ENCODE results near the gene TAF11L8.
A peak's percentile ranks its signal among the peaks of the same experiment; 100 is the strongest.
"Not testable (repeated sequence)": the region's sequence is repeated elsewhere in the genome, so short reads cannot be mapped to it uniquely, and the experiment has no call there.

TAF11L8 gene

GRCh38 chr5:17604951-17605350, 14.2 kb upstream of the TAF11L8 start:
- H3K4me3 ChIP-seq (ENCODE audit: low read depth in 1 of 2, low read length in 2 of 2) = no peak overlapping the region
- H3K9me3 ChIP-seq (ENCODE audit: insufficient read depth, low read length, severe bottlenecking) = no peaks in the 10 kb centered on the region
- ATAC-seq (ENCODE audit: insufficient read depth, low read depth) = no peak

DNA sequence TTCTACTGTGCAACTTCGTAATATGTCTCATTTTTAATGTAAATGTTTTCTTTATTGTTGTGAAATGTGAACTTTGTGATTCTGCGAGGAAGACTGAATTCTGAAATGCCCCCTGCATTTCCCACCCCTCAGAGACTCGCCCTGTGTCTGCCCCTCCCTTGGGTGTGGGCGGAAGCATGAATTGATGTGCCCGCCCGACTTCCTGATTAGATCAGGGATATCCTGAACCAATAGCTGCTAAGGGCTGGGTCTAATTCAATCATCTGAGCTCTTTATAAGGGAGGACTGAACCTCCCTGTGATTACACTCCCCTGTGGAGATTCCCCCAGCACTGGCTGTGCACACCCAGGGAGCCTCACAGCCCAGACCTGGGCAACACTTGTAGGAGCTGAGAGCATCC, 13.1 kb upstream of the TAF11L8 start, which contains the start of gene TAF11L11:
Gene TAF11L11, plus strand, starts transcription at position 304 of the 400 bp plus-strand sequence.
- not testable (repeated sequence) for H3K4me3 ChIP-seq (ENCODE audit: low read depth in 1 of 2, low read length in 2 of 2); H3K79me2 ChIP-seq (ENCODE audit: insufficient read depth, low read length); H3K9ac ChIP-seq (ENCODE audit: low read depth, low read length); H3K27me3 ChIP-seq (ENCODE audit: insufficient read depth, low read length, poor library complexity); H3K4me1 ChIP-seq (ENCODE audit: insufficient read depth, low read length); ATAC-seq (ENCODE audit: insufficient read depth, low read depth); H3K27ac ChIP-seq (ENCODE audit: low read length); DNase-seq; H3K9me3 ChIP-seq (ENCODE audit: insufficient read depth, low read length, severe bottlenecking); H4K20me1 ChIP-seq (ENCODE audit: insufficient read depth, low read length); H3K36me3 ChIP-seq (ENCODE audit: insufficient read depth, low read length); H3K4me2 ChIP-seq (ENCODE audit: insufficient read depth, low read length); H2AFZ ChIP-seq (ENCODE audit: low read depth, low read length)

More at GRCh38 chr5:17604951-17605350, 14.2 kb upstream of the TAF11L8 start:
- Histone ChIP-seq H3K27ac (ENCODE audit: low read length) (no peak overlapping the region), H3K9ac (ENCODE audit: low read depth, low read length) (no peak overlapping the region), H3K4me2 (ENCODE audit: insufficient read depth, low read length) (no peak overlapping the region), H3K36me3 (ENCODE audit: insufficient read depth, low read length) (no peaks in the 10 kb centered on the region), H3K27me3 (ENCODE audit: insufficient read depth, low read length, poor library complexity) (no peaks in the 10 kb centered on the region), H2AFZ (ENCODE audit: low read depth, low read length) (no peak overlapping the region), H3K79me2 (ENCODE audit: insufficient read depth, low read length) (no peaks in the 10 kb centered on the region), H4K20me1 (ENCODE audit: insufficient read depth, low read length) (no peaks in the 10 kb centered on the region), H3K4me1 (ENCODE audit: insufficient read depth, low read length) (no peaks in the 10 kb centered on the region)
- TF ChIP-seq, protein P1, sequence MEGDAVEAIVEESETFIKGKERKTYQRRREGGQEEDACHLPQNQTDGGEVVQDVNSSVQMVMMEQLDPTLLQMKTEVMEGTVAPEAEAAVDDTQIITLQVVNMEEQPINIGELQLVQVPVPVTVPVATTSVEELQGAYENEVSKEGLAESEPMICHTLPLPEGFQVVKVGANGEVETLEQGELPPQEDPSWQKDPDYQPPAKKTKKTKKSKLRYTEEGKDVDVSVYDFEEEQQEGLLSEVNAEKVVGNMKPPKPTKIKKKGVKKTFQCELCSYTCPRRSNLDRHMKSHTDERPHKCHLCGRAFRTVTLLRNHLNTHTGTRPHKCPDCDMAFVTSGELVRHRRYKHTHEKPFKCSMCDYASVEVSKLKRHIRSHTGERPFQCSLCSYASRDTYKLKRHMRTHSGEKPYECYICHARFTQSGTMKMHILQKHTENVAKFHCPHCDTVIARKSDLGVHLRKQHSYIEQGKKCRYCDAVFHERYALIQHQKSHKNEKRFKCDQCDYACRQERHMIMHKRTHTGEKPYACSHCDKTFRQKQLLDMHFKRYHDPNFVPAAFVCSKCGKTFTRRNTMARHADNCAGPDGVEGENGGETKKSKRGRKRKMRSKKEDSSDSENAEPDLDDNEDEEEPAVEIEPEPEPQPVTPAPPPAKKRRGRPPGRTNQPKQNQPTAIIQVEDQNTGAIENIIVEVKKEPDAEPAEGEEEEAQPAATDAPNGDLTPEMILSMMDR (IDR thresholded peaks at IDR 0.05; ENCODE audit: borderline replicate concordance, extremely low read depth, low read length, poor library complexity, severe bottlenecking) = no peak
- no peak for TF ChIP-seq EZH2 (IDR thresholded peaks at IDR 0.05; ENCODE audit: borderline replicate concordance, low read depth, low read length, severe bottlenecking)
- DNase-seq = no peak

DNA sequence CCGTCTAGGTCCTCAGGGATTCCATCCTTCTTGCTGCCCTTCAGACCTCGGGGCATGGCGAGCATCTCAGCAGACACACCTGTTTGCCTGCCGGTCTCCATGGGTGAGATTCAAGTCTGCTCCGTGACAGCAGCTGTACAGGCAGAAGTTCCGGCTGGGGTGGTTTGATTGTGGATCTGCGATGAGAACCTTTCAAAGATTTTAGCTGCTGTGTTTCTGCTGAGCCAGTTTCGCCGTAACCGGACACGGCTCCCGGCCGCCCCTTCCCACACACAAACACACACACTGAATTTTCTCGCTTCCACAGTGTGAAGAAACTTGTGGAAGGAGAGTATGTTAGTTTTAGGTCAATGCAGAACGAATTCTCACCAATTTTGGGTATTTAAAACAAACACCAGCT, 7.0 kb upstream of the TAF11L8 start, which contains the start of gene TAF11L10:
Gene TAF11L10, minus strand, starts transcription at position 101 of the 400 bp plus-strand sequence.
- not testable (repeated sequence) for H2AFZ ChIP-seq (ENCODE audit: low read depth, low read length); DNase-seq; H3K27me3 ChIP-seq (ENCODE audit: insufficient read depth, low read length, poor library complexity); H3K4me3 ChIP-seq (ENCODE audit: low read depth in 1 of 2, low read length in 2 of 2); H3K79me2 ChIP-seq (ENCODE audit: insufficient read depth, low read length); H3K4me2 ChIP-seq (ENCODE audit: insufficient read depth, low read length); H4K20me1 ChIP-seq (ENCODE audit: insufficient read depth, low read length); H3K27ac ChIP-seq (ENCODE audit: low read length); ATAC-seq (ENCODE audit: insufficient read depth, low read depth); H3K9ac ChIP-seq (ENCODE audit: low read depth, low read length); H3K9me3 ChIP-seq (ENCODE audit: insufficient read depth, low read length, severe bottlenecking); H3K36me3 ChIP-seq (ENCODE audit: insufficient read depth, low read length); H3K4me1 ChIP-seq (ENCODE audit: insufficient read depth, low read length)

DNA sequence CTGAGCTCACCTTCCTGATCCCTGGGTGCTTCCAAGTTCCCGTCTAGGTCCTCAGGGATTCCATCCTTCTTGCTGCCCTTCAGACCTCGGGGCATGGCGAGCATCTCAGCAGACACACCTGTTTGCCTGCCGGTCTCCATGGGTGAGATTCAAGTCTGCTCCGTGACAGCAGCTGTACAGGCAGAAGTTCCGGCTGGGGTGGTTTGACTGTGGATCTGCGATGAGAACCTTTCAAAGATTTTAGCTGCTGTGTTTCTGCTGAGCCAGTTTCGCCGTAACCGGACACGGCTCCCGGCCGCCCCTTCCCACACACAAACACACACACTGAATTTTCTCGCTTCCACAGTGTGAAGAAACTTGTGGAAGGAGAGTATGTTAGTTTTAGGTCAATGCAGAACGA, 3.5 kb upstream of the TAF11L8 start, which contains the start of gene TAF11L9:
Gene TAF11L9, minus strand, starts transcription at position 140 of the 400 bp plus-strand sequence.
- not testable (repeated sequence) for H3K9me3 ChIP-seq (ENCODE audit: insufficient read depth, low read length, severe bottlenecking); H3K27me3 ChIP-seq (ENCODE audit: insufficient read depth, low read length, poor library complexity); H2AFZ ChIP-seq (ENCODE audit: low read depth, low read length); H3K4me1 ChIP-seq (ENCODE audit: insufficient read depth, low read length); H3K27ac ChIP-seq (ENCODE audit: low read length); H3K9ac ChIP-seq (ENCODE audit: low read depth, low read length); H3K4me3 ChIP-seq (ENCODE audit: low read depth in 1 of 2, low read length in 2 of 2); ATAC-seq (ENCODE audit: insufficient read depth, low read depth); H3K4me2 ChIP-seq (ENCODE audit: insufficient read depth, low read length); H3K36me3 ChIP-seq (ENCODE audit: insufficient read depth, low read length); H4K20me1 ChIP-seq (ENCODE audit: insufficient read depth, low read length); H3K79me2 ChIP-seq (ENCODE audit: insufficient read depth, low read length)
- peak; percentile 4 for DNase-seq

GRCh38 chr5:17585658-17586057, 5.1 kb downstream of the TAF11L8 start, which contains the start of gene TAF11L7:
TSS of gene TAF11L7 (minus strand) at chr5:17585758.
- not testable (repeated sequence) for H3K27me3 ChIP-seq (ENCODE audit: insufficient read depth, low read length, poor library complexity); H3K4me2 ChIP-seq (ENCODE audit: insufficient read depth, low read length); H3K9me3 ChIP-seq (ENCODE audit: insufficient read depth, low read length, severe bottlenecking); H3K36me3 ChIP-seq (ENCODE audit: insufficient read depth, low read length); H3K4me3 ChIP-seq (ENCODE audit: low read depth in 1 of 2, low read length in 2 of 2); H3K4me1 ChIP-seq (ENCODE audit: insufficient read depth, low read length); H3K9ac ChIP-seq (ENCODE audit: low read depth, low read length); H4K20me1 ChIP-seq (ENCODE audit: insufficient read depth, low read length); ATAC-seq (ENCODE audit: insufficient read depth, low read depth); H3K27ac ChIP-seq (ENCODE audit: low read length); DNase-seq; H2AFZ ChIP-seq (ENCODE audit: low read depth, low read length); H3K79me2 ChIP-seq (ENCODE audit: insufficient read depth, low read length)

Measured in DND-41 (cell line).